Activated naive CD4-positive, alpha-beta T cell treated with anti-CD3 and anti-CD28 coated beads for 36 hours (primary cell): ENCODE results near the gene KCTD12. TPM values are rescaled to one million over a fixed set of nuclear protein-coding genes. Genes with fewer than 3 reads are reported as not detected.
A peak's percentile ranks its signal among the peaks of the same experiment; 100 is the strongest.
"Not testable (repeated sequence)": the region's sequence is repeated elsewhere in the genome, so short reads cannot be mapped to it uniquely, and the experiment has no call there.

Experiments
- CTCF ChIA-PET: fragments of 350-600 bp; sonication (Branson Sonifier 250); formaldehyde crosslinking; loops from one replicate; lab custom pipeline; 2021; ENCODE audit warnings: antibody characterized with exemption; lab: Charles Lee
- DNase-seq: peaks from one replicate; pipeline ENCODE4 v3.0.0-alpha.2; 2020
- H3K27ac Mint-ChIP-seq: one replicate; pipeline ENCODE4 v1.8.0; 2021; ENCODE audit warnings: mild to moderate bottlenecking, mixed read lengths
- H3K27me3 Mint-ChIP-seq: one replicate; pipeline ENCODE4 v1.8.0; 2021; ENCODE audit warnings: low read depth, mixed read lengths
- H3K36me3 Mint-ChIP-seq: one replicate; pipeline ENCODE4 v1.8.0; 2021; ENCODE audit warnings: low read depth, mixed read lengths
- H3K4me1 Mint-ChIP-seq: one replicate; pipeline ENCODE4 v1.8.0; 2021; ENCODE audit warnings: low read depth, mixed read lengths
- H3K4me3 Mint-ChIP-seq: one replicate; pipeline ENCODE4 v1.8.0; 2021; ENCODE audit warnings: mild to moderate bottlenecking, moderate library complexity, mixed read lengths
- H3K9me3 Mint-ChIP-seq: one replicate; pipeline ENCODE4 v1.8.0; 2021; ENCODE audit warnings: mixed read lengths
- intact Hi-C: fragments of 100-400 bp; cut with micrococcal nuclease; formaldehyde crosslinking; loops from one replicate; pipeline ENCODE4 v1.15.1; 2023
- total RNA-seq, 2 experiments: library from RNA; stranded (reverse); gene quantifications; one replicate each; pipeline ENCODE4 v1.2.3, GENCODE V29; 2021

The KCTD12 gene
- total RNA-seq: 1 to 10 TPM; 6.2 to 6.4 TPM

DNA sequence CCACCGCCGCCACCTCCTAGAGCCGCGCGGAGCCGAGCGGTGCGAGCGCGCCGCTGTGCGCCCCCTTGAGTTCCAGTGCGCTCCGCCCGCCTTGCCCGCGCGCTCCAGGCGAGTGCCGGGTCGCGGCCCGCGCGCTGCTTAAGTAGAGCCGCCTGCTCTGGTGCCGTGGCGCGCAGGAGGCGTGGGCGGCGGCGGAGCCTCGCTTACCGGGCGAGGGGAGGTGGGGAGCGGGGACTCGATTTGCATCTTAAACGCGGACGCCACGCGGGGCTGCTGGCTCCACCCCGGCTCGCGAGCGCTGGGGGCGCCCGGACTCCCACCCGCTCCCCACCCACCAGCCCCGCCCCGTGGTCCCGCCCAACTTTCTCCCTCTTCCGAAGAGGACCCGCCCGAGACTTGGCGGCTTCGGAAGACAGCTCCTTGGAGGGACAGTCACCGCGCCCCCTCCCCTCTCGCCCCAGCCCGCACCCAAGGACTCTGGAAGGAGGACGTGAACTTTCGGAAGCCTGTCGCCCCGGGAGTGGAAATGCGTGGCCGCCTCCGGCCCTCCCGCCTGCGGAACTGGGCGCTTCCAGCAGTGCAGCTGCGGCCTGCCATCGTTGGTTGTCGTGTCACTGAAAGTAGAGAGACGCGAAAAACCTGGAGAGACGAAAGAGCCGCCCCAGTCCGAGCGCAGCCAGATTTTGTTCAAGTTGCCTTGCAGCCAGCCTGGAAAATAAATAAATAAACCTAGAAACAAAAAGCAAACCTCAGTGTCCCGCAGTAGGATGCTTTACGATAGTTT lies at the start of gene KCTD12:
Gene KCTD12, minus strand, starts transcription at position 114 of the 784 bp plus-strand sequence. CDS start 257 bp downstream, outside the sequence.
- Mint-ChIP-seq H3K36me3 (peaks cover 2% of the 10 kb centered on the region), H3K27ac (peak within 1 kb of the TSS; percentile 78), H3K4me3 (peak within 1 kb of the TSS; percentile 89), H3K9me3 (no peaks in the 10 kb centered on the region), H3K27me3 (peaks cover 7% of the 10 kb centered on the region), H3K4me1 (peaks cover 28% of the 10 kb centered on the region)
- intact Hi-C loops: loop anchor here (1.0 to 10.0 kb wide), 11 partner anchors 17 to 1562 kb away; partner anchors contain the start of genes FBXL3, MYCBP2, SLAIN1 and TBC1D4
- peak; percentile 70 for DNase-seq
- CTCF ChIA-PET: interaction anchor here (1.0 to 3.1 kb wide), 10 partner anchors 8 to 163 kb away, joined by 3 to 23 read pairs (median 5); no protein-coding TSS in a partner anchor

DNA sequence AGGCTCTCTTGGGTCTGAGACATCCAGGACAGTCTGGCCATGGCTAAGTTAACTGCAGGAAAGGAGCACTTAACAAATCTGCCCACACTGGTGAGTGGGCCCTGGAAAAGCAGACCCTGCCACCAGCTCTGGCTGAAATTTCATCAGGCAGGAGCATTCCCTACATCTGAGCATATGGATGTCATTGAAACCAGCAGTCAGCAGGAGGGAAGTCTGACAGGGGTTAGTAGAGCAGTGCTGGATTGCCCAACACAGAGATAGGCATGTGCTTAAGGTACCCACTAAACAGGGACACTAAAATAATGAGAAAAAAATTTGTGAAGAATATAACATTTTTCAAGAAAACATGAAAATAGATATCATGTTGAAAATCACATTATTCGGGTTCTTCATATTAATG lies 48.5 kb upstream of the KCTD12 start:
- no peaks in the 10 kb centered on the region for H3K36me3 Mint-ChIP-seq
- intact Hi-C loops: no loop called here
- CTCF ChIA-PET: no interaction called here
- no peak for DNase-seq
- H3K9me3 Mint-ChIP-seq: peaks cover 4% of the 10 kb centered on the region
- H3K27ac Mint-ChIP-seq: no peak overlapping the region
- H3K4me3 Mint-ChIP-seq: no peak overlapping the region
- H3K4me1 Mint-ChIP-seq: no peaks in the 10 kb centered on the region
- no peaks in the 10 kb centered on the region for H3K27me3 Mint-ChIP-seq

DNA sequence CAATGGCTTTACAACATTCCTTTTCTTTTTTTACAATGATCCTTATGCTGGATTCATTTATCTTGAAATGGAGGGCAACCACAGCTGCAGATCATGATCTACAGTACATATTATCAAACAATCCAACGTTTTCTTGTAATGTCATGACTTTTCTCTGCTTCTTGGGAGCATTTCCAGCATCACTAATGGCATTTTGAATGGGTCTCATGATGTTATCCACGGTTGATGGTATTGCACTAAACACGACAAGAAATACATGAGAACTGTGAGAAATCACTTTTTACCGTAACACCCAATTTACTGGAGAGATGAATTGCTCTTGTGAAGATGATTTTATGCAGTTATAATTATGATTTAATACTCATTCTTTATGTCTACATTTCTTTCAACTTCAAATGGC lies 45.9 kb upstream of the KCTD12 start:
- Mint-ChIP-seq H3K4me3 (no peak overlapping the region), H3K9me3 (peaks cover 4% of the 10 kb centered on the region), H3K4me1 (no peaks in the 10 kb centered on the region), H3K36me3 (no peaks in the 10 kb centered on the region), H3K27ac (no peak overlapping the region), H3K27me3 (no peaks in the 10 kb centered on the region)
- intact Hi-C loops: no loop called here
- no peak for DNase-seq
- CTCF ChIA-PET: no interaction called here

DNA sequence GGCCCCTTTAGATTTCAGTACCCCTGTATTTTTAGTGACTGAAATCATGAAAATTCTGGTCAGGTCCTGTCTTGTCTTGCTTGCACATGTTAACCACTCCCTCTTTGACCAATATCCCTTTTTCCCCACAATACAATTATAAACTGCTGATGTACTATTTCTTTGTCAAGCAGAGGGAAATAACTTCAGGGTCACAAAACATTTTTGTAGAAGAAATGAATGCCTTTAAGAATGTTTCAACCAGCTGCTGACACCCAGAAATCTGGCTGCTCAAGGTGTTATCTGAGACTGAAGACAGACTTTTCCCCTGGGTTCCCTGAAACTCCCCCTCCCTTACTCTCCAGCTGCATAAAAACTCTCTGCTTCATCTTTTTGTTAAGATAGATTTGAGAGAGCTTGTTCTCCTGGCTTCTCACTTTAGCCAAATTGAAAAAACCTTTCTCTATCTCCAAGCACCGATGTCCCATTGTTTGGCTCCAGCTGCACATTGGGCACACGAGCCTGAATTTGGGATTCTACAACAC lies 43.7 kb upstream of the KCTD12 start:
- CTCF ChIA-PET: interaction anchor here (1.0 kb wide), 1 partner anchor 28 kb away, joined by 3 read pairs; no protein-coding TSS in a partner anchor
- DNase-seq: no peak
- intact Hi-C loops: no loop called here
- Mint-ChIP-seq H3K4me3 (no peak overlapping the region), H3K27me3 (no peaks in the 10 kb centered on the region), H3K4me1 (no peaks in the 10 kb centered on the region), H3K36me3 (no peaks in the 10 kb centered on the region), H3K9me3 (peaks cover 4% of the 10 kb centered on the region), H3K27ac (no peak overlapping the region)

DNA sequence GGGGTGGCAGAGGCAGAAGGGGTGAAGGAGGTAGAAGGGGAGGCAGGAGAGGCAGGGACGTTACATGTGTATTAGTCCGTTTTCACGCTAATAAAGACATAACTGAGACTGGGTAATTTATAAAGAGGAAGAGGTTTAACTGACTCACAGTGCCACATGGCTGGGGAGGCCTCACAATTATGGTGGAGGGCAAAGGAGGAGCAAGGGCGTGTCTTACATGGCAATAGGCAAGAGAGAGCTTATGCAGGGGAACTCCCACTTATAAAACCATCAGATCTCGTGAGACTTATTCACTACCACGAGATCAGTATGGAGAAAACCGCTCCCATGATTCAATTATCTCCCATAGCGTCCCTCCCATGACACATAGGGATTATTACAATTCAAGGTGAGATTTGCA lies 43.1 kb upstream of the KCTD12 start:
- no peaks in the 10 kb centered on the region for H3K4me1 Mint-ChIP-seq
- no peak for DNase-seq
- H3K36me3 Mint-ChIP-seq: no peaks in the 10 kb centered on the region
- no peaks in the 10 kb centered on the region for H3K27me3 Mint-ChIP-seq
- peaks cover 4% of the 10 kb centered on the region for H3K9me3 Mint-ChIP-seq
- no peak overlapping the region for H3K27ac Mint-ChIP-seq
- CTCF ChIA-PET: no interaction called here
- intact Hi-C loops: no loop called here
- no peak overlapping the region for H3K4me3 Mint-ChIP-seq

DNA sequence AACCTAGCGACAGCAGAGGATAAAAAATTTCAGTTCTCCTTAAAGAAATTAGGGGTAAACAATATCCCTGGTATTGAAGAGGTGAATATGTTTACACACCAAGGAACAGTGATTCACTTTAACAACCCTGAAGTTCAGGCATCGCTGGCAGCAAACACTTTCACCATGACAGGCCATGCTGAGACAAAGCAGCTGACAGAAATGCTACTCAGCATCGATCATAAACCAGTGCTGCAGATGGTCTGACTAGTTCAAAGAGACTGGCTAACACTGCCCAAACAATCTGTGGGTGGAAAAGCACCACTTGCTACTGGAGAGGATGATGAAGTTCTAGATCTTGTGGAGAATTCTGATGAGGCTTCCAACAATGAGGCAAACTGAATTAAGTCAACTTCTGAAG lies 42.3 kb upstream of the KCTD12 start:
- H3K4me3 Mint-ChIP-seq: no peak overlapping the region
- no peaks in the 10 kb centered on the region for H3K27me3 Mint-ChIP-seq
- intact Hi-C loops: no loop called here
- H3K36me3 Mint-ChIP-seq: no peaks in the 10 kb centered on the region
- no peak for DNase-seq
- CTCF ChIA-PET: interaction anchor here (0.7 kb wide), 1 partner anchor 1328 kb away, joined by 3 read pairs; no protein-coding TSS in a partner anchor
- H3K4me1 Mint-ChIP-seq: no peaks in the 10 kb centered on the region
- H3K9me3 Mint-ChIP-seq: peaks cover 4% of the 10 kb centered on the region
- no peak overlapping the region for H3K27ac Mint-ChIP-seq

DNA sequence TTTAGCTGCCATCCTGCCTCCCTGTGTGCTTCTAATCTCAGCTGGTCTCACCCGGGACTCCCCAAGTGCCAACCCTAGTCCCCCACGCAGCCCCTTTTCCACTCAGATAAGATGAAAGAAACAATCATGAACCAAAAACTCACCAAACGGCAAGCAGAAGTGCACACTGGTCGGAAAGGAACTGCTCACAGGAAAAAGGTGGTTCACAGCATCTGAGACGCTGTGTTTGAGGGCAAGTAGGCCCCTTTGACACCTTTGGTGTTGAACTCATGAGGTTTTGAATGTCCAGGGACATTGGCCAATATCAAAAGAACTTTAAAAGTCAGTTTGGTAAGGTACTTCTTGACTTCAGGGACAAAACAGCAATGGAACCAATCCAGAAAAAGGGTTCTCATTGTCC lies 41.8 kb upstream of the KCTD12 start:
- intact Hi-C loops: no loop called here
- no peaks in the 10 kb centered on the region for H3K4me1 Mint-ChIP-seq

DNA sequence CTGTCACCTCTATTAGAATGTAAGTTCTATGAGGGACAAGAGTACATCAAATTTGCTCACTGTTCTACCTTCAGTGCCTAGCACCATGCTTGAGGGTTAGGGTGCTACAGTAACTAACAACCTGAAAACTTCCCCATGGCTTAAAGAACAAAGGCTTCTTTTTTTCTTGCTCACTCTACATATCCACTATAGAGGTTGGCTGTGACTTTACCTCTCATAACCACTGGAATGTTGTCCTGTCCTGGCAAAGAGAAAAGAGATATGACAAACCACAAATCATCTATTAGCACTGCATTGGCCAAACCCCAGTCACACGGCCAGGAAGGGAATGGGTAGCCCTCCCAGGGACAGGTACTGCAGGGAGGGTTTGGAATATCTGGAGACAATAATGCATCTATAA lies 38.9 kb upstream of the KCTD12 start:
- intact Hi-C loops: no loop called here
- H3K4me1 Mint-ChIP-seq: no peaks in the 10 kb centered on the region
- no peak for DNase-seq
- no peak overlapping the region for H3K27ac Mint-ChIP-seq
- no peaks in the 10 kb centered on the region for H3K9me3 Mint-ChIP-seq
- H3K36me3 Mint-ChIP-seq: no peaks in the 10 kb centered on the region
- H3K27me3 Mint-ChIP-seq: no peaks in the 10 kb centered on the region
- H3K4me3 Mint-ChIP-seq: no peak overlapping the region
- CTCF ChIA-PET: no interaction called here

More for the DNA sequence above, 41.8 kb upstream of the KCTD12 start:
- CTCF ChIA-PET: no interaction called here
- no peak overlapping the region for H3K4me3 Mint-ChIP-seq
- no peak for DNase-seq
- no peaks in the 10 kb centered on the region for H3K27me3 Mint-ChIP-seq
- H3K9me3 Mint-ChIP-seq: peaks cover 4% of the 10 kb centered on the region
- H3K27ac Mint-ChIP-seq: no peak overlapping the region
- no peaks in the 10 kb centered on the region for H3K36me3 Mint-ChIP-seq

DNA sequence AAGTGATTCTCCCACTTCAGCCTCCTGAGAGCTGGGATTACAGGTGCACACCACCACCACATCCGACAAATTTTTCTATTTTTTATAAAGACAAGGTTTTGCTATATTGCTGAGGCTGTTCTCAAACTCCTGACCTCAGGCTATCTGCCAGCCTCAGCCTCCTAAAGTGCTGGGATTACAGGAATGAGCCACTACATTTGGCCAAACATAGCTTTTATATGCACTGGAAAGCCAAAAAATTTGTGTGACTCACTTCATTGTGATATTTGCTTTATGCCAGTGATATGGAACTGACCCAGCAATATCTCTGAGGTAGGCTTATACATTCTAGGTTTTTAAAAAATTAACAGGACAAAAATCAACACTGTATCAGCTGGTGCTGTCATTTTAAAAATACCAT lies 35.3 kb upstream of the KCTD12 start:
- no peak for DNase-seq
- Mint-ChIP-seq H3K4me1 (no peaks in the 10 kb centered on the region), H3K9me3 (no peaks in the 10 kb centered on the region), H3K4me3 (no peak overlapping the region), H3K27ac (no peak overlapping the region), H3K27me3 (no peaks in the 10 kb centered on the region), H3K36me3 (no peaks in the 10 kb centered on the region)
- CTCF ChIA-PET: interaction anchor here (1.7 kb wide), 1 partner anchor 20 kb away, joined by 4 read pairs; no protein-coding TSS in a partner anchor
- intact Hi-C loops: no loop called here

DNA sequence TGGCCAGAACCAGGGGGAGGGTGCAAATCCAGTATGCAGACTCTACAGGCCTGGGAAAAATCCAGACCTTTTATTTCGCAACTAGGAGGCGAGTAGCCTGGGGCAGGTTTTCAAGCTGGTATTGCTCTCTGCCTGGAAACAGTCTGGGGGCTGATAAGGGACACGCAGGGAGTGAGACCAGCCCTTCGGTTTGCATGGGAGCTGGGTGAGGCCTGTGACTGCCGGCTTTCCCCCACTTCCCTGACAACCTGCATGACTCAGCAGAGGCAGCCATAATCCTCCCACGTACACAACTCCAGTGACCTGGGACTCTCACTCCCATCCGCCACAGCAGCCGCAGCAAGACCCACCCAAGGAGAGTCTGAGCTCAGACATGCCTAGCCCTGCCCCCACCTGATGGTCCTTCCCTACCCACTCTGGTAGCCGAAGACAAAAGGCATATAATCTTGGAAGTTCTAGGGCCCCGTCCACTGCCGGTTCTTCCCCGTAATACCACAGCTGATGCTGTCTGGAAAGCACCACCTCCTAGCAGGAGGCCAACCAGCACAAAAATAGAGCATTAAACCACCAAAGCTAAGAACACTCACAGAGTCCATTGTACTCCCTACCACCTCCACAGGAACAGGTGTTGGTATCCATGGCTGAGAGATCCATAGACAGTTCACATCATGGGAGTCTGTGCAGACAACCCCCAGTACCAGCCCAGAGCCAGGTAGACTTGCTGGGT lies 31.7 kb upstream of the KCTD12 start:
- DNase-seq, H3K27me3 Mint-ChIP-seq, H3K9me3 Mint-ChIP-seq, H3K4me3 Mint-ChIP-seq, H3K4me1 Mint-ChIP-seq, H3K27ac Mint-ChIP-seq, intact Hi-C loops, H3K36me3 Mint-ChIP-seq: not testable (repeated sequence)
- CTCF ChIA-PET: interaction anchor here (0.6 to 1.8 kb wide), 2 partner anchors 14 to 44 kb away, joined by 3 to 6 read pairs; no protein-coding TSS in a partner anchor

DNA sequence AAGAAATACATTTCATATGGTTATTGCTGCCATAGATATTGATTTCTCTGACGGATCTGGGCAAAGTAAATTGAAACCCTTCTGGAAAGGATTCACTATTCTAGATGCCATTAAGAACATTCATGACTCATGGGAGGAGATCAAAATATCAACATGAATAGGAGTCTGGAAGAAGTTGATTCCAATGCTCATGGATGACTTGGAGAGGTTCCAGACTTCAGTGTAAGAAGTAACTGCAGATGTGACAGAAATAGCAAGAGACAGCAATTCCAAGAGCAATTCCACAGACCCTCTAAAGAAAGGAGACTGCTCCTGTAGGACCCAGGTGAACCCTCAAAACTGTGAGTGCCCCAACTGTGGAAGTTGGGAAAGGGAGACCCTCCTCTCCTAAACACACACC lies 30.9 kb upstream of the KCTD12 start:
- no peak for DNase-seq
- Mint-ChIP-seq H3K27me3 (peaks cover 3% of the 10 kb centered on the region), H3K36me3 (no peaks in the 10 kb centered on the region), H3K9me3 (no peaks in the 10 kb centered on the region), H3K27ac (no peak overlapping the region), H3K4me1 (no peaks in the 10 kb centered on the region), H3K4me3 (no peak overlapping the region)
- intact Hi-C loops: no loop called here
- CTCF ChIA-PET: interaction anchor here (1.8 kb wide), 1 partner anchor 13 kb away, joined by 6 read pairs; no protein-coding TSS in a partner anchor

DNA sequence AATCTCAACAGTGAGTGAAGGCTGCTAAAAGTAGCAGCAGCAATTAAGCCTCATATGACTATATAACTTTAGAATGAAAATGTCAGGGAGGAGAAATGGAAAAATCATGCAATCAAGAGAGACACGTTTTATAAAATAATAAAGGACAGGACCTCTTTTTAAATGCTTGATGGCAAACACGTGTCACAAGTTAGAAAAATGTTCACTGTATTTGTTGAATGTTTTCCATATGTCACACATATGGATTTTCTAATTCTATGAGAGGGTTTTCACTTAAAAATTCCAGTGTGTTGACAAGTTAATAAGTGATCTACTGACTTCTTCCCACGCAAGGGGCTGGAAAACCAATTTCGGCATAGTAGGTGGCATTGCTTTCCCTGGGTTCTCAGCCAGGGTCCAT lies 27.7 kb upstream of the KCTD12 start:
- no peak overlapping the region for H3K4me3 Mint-ChIP-seq
- no peaks in the 10 kb centered on the region for H3K4me1 Mint-ChIP-seq
- CTCF ChIA-PET: no interaction called here
- H3K9me3 Mint-ChIP-seq: no peaks in the 10 kb centered on the region
- H3K27me3 Mint-ChIP-seq: peaks cover 3% of the 10 kb centered on the region
- H3K36me3 Mint-ChIP-seq: no peaks in the 10 kb centered on the region
- DNase-seq: no peak
- H3K27ac Mint-ChIP-seq: no peak overlapping the region
- intact Hi-C loops: no loop called here
